ENCODE measurements around the gene CD276. TPM values are rescaled to one million over a fixed set of nuclear protein-coding genes. Genes with fewer than 3 reads are reported as not detected.
A peak's percentile ranks its signal among the peaks of the same experiment; 100 is the strongest.

The CD276 gene
- total RNA-seq, 1 donor from 2014 or later: 36.5 TPM

DNA sequence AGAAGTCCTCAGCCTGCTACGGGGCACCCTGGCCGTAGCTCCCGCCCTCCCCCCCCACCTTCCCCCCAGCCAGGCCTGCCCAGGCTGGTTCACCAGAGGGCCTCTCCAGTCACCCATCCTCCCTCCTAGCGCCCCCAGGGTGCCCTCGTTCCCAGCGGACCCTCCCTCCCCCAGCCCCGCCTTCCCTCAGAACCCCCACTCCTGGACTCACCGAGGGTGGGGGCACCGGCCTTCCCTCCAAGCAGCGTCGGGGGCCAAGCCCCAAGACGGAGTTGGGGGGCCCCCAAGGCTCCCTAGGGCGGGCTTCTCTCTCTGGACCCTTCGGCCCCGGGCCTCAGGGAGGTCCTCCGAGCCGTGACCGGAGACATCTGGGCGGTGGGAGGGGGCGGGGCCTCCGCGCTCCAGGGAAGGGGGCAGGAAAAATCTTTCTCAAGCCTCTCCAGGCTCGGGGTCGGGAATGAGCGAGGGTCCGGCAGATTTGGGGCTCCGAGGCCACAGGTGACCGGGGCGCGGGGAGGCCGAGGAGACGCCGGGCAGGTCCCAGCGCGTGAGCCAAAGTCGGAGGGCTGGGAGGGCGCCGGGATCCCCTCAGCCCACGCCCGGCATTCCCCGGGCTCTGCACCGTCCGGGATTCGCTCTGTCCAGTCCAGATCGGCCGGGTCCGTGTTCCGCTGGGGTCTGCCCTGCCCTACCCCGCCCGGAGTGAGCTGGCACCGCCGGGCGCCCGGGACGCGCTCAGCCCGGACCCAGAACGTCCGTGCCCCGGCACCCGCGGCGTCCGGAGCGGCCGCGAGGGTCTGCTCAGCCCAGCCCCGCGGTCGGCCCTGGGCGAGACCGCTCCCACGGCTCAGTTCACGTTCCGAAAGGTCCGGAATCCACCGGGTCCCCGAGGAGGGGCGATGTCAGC, 68.0 kb downstream of the CD276 start:
- peak; percentile 37 for ATAC-seq (ENCODE audit: poor library complexity)
- intact Hi-C loops (cut with DNase I): no loop called here
- no peak for DNase-seq

DNA sequence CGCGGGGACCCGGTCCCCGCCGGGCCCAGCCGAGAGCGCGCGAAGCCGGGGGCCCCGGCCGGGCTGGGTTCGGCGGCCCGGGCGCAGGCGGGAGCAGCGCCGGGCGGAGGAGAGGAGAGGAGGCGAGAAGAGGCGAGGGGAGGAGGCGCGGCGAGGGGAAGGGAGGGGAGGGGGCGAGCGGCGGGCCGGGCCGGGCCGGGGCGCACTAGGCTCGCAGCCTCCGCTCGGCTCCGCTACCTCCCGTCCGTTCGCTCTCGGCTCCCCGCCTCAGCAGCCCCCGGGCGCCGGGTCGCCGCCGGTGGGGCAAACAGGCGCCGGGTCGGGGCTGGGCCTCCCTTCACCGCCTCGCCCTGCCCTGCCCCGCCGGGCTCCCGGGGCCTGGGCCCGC, 68.6 kb downstream of the CD276 start:
- intact Hi-C loops (cut with DNase I): no loop called here
- no peak for DNase-seq
- ATAC-seq (ENCODE audit: poor library complexity): peak; percentile 47

DNA sequence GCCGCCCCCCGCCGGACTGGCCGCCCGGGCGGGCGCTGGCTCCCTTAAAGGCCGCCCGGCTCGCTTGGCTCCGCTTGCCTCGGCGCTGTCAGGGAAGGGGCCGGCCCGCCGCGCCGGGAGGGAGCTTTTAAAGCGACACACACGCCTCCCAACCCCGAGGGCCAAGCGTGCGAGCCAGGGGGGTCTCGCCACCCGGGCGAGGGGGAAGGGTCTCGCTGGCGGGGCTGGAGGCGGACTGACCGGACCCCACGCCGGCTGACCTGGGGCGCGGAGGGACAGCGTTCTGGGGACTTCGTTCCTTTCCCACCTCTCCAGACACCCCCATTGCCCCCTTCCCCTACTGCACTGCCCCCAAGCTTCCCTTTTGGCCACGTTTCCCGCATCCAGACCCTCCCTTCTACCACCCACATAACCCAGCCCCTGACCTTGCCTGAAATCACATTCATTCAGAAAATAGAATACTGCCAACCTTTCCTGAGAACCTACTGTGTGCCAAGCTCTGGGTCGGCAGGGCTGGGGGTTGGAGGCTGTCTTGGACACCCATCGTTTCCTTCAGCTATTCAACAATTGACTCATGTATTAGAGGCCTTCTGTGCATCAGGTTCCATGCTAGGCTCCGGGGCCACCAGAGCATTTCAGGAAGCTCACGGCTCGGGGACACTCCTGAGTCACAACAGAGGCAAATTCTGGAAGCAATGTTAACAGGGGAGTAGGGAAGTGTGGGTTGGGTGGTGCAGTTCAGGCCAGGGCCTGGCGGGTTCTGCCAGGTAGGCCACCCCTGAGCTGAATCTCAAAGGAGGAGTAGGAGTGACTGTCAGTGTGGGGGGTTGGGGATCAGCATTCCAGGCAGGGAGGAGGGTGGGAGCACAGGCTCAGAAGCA, 69.3 kb downstream of the CD276 start, which contains the start of gene INSYN1:
TSS of gene INSYN1 (minus strand) at position 102 of the 881 bp plus-strand sequence. CDS start 2,221 bp downstream, outside the sequence.
- intact Hi-C loops (cut with DNase I): no loop called here
- peak; percentile 74 for DNase-seq
- peak; percentile 76 for ATAC-seq (ENCODE audit: poor library complexity)

DNA sequence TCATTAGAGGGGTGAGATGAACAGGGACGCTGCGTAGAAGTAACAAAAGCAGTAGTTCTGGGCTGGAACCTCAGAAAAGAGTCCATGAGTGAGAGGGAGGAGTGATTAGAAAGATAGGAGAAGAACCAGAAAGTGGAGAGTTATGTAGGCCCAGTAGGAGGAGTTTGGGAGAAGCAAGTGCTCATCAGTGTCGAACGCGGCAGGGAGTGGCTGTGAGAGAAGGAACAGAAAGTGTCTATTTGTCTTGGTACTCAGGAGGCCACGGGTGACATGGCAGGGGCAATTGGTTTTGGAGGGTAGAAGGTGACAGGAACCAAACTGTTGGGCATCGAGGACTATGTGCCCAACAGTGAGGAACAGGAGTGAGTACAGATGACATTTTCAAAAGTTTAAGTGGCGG, 70.3 kb downstream of the CD276 start:
- DNase-seq (no peak), ATAC-seq (ENCODE audit: poor library complexity) (no peak)
- intact Hi-C loops (cut with DNase I): no loop called here

DNA sequence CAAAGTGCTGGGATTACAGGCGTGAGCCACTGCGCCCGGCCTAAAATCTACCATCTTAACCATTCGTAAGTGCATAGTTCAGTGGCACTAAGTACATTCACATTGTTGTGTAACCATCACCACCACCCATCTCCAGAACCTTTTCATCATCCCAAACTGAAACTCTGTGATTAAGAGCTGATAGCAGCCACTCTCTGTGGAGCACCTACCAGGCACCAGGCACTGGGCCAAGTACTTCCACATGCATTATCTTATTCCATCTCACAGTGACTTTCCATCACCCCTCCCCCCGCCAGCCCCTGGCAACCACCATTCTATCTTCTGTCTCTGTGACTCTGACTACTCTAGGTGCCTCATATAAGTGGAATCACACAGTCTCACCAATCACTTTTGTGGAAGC, 71.3 kb downstream of the CD276 start:
- intact Hi-C loops (cut with DNase I): no loop called here
- no peak for ATAC-seq (ENCODE audit: poor library complexity)
- no peak for DNase-seq

DNA sequence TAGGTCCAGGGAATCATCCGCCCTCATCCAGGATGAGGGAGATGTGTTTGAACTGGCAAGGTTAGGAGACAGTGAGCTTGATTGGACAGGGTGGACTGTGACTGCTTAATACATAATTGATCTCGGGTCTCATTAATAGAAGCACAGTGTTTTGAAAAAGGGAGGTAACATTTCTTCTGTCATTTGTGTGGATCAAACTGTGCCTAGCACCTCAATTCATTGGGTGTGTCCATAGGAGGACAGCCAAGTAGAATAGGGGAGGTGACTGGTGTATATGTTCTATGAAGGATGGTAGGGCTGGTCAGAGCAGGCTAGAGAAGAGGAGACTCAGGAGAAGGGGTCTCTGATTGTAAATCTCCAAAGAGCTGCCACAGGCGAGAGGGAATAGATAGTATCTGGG, 71.8 kb downstream of the CD276 start:
- intact Hi-C loops (cut with DNase I): no loop called here
- ATAC-seq (ENCODE audit: poor library complexity): no peak
- no peak for DNase-seq

DNA sequence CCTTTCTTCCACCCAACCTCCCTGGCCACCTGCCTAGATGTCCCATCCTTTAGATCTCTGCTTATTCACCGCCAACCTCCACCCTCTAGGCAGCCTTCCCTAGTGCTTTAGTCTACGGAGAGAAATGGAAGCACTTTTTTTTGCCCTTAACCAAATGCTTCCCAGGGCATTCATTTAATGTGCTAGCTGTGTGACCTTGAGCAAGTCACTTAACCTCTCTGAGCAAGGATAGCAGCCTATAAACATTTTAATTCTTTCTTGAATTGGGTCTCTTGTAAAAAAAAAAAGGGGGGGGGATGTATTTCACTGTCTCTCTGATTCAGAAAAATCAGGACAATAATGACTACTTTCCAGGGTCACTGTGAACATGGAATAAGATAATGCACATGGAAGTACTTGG, 72.2 kb downstream of the CD276 start:
- intact Hi-C loops (cut with DNase I): no loop called here
- no peak for DNase-seq
- no peak for ATAC-seq (ENCODE audit: poor library complexity)

DNA sequence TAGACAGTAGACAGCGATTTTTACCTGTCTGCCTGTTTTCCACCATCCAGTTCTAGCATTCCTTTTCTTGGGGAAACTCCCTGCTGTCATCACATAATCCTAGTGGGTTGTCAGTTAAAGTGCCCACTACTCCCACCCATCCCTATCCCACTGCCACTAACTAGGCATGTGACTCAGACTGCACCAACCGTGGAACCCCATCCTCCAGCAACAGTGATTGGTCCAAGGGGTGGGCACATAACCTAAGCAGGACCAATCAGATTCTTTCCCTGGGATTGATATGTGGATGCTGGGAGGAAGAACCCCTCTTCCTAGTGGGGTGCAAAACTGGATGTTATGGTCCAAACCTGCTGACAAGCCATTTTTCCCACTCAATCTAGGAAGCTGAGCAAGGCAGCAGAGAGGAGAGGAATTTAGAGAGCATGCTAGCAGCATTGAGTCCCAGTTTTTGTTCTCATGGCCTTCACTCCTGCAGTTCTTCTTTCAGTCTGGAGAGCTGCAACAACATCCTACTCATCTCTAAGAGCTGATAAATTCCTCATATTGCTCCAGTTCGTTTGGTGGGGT, 72.8 kb downstream of the CD276 start:
- intact Hi-C loops (cut with DNase I): no loop called here
- ATAC-seq (ENCODE audit: poor library complexity): no peak
- no peak for DNase-seq

DNA sequence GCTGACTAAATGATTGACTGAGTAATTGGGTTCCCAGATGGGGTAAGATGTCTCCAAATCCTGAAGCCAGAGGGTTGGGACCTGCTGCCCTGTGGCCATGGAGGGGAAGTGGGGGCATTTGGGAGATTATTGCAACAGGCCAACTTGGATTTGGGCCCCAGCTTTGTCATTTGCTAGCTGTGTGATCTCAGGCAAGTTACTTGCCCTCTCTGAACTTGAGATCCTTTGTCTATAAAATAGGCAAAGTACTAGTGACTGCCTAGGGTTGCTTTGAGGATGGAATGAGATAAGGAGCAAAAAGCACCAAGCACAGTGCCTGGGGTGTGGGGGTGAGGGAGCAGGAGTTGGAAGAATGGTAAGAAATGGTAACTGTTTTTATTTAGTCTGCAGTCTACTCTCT, 73.4 kb downstream of the CD276 start:
- intact Hi-C loops (cut with DNase I): no loop called here
- no peak for DNase-seq
- ATAC-seq (ENCODE audit: poor library complexity): no peak

DNA sequence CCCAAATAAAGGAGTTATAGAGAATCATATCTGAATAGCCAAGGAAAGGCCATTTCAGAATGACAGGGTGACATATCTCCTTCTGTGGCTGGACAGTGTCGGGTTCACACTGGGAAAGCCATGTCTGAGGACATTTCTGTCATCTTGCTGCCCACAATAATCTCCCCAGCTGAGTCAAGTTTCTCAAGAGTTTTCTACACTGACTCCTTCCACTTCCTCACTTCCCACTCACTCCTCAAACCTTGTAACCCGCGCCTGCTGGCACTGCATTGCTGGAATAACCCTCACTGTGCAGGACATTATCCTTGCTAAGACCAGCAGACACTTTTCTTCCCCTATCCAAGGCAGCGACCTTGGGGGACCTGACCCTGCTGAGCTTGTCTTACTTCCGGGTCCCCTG, 74.3 kb downstream of the CD276 start:
- DNase-seq (no peak), ATAC-seq (ENCODE audit: poor library complexity) (no peak)
- intact Hi-C loops (cut with DNase I): no loop called here

DNA sequence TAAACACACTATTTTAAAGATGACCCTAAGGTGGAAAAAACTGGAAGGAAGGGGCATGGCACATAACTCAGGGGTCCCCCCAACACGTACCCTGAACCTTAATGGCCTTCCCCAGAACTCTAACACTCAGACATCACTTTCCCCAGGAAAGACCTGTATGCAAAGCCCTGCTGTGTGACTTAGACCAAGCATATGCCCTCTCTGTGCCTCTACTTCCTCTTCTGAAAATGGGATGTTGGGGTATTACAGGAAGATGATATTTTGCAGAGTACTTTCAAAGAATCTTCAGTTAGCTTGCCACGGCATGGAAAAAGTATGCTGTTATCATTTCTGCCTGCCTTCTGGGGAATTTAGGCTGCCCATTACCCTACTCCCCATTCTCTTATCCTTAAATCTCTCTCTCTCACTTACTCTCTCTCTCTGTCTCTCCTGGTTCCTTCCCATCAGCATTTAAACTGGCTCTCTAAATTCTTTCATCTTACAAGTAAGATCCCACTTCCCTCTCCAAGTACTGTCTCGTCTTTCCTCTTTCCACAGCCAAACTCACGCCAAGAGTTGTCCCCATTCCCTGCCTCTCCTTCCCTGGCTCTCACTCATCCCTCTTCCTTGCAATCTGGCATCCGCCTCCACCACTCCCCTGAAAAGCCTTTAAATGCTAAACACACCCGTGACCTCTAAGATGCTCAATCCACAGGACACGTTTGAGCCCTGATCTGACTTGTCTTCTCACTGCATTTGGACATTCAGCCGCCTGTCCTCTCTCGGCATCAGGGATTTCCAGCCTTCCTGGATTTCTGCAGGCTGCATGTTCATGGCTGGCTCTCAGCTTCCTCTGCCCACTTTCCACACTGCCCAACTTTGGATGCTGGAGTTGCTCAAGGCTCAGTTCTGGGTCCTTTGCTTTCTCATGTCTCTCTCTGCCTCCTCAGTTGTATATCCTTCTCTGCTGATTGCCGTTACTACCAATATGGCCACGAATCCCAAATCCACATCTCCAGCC, 76.4 kb downstream of the CD276 start:
- intact Hi-C loops (cut with DNase I): no loop called here
- DNase-seq (no peak), ATAC-seq (ENCODE audit: poor library complexity) (no peak)

DNA sequence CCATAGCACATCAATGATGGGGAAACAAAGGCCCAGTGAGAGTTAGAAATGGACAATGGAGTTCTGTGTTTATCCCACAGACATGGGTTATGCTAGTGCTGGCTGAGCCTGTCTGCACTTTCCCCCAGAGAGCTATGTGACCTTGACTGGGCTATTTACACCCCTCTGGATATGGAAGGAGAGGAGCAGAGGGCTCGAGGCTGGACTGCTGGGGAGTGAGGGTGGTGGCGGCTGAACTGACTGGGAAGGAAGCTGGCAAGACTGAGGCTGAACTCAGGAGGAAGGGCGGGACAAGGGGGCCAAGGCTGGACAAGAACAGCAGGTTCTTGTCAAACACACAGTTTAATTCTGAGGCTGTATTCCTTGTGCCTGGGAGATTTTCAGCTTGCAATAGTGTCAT, 79.7 kb downstream of the CD276 start:
- intact Hi-C loops (cut with DNase I): no loop called here
- ATAC-seq (ENCODE audit: poor library complexity) (peak; percentile 80), DNase-seq (peak; percentile 59)

Other genes starting within 250 kb of the CD276 start
- gene REC114, start 241.2 kb upstream of the CD276 start, total RNA-seq: 1.00 TPM
- 188 TPM for gene NPTN, start 51.0 kb upstream of the CD276 start, total RNA-seq
- gene INSYN1, start 69.0 kb downstream of the CD276 start, total RNA-seq: 155 TPM
- gene TBC1D21, start 189.2 kb downstream of the CD276 start, total RNA-seq: not detected
- gene LOXL1, start 242.1 kb downstream of the CD276 start, total RNA-seq: 14.6 TPM

All from Right ventricle myocardium superior (tissue), 1 donor.